Fibroblast of lung (primary cell): ENCODE results near the gene CDRT4.

Experiments used
- CTCF ChIP-seq, 2 donors: IDR thresholded peaks in 1 of 2; conservative IDR thresholded peaks in 1 of 2; 1 replicate in 1 of 2; 2 replicates in 1 of 2; pipeline ENCODE4 v1.5.1; 2011 to 2012; ENCODE audit warnings: low read length in 2 of 2, control low read depth in 1 of 2, inconsistent platforms in 1 of 2, low read depth in 1 of 2, mild to moderate bottlenecking in 1 of 2
- EZH2 ChIP-seq: IDR thresholded peaks from 2 replicates; pipeline ENCODE4 v1.5.1; 2012; ENCODE audit warnings: low read length, control low read depth, mild to moderate bottlenecking; ENCODE audit errors: missing control alignments

GRCh38 chr17:15478845-15479244 is 11.4 kb upstream of the CDRT4 start:
- TF ChIP-seq EZH2: no peak
- no peak for TF ChIP-seq CTCF (conservative IDR thresholded peaks at IDR 0.05 in 1 of 2, IDR thresholded peaks at IDR 0.05 in 1 of 2; ENCODE audit: low read depth in 1 of 2, low read length in 2 of 2)
